Measurements from ENCODE around the gene NR2F2.

- TF ChIP-seq, protein P1, sequence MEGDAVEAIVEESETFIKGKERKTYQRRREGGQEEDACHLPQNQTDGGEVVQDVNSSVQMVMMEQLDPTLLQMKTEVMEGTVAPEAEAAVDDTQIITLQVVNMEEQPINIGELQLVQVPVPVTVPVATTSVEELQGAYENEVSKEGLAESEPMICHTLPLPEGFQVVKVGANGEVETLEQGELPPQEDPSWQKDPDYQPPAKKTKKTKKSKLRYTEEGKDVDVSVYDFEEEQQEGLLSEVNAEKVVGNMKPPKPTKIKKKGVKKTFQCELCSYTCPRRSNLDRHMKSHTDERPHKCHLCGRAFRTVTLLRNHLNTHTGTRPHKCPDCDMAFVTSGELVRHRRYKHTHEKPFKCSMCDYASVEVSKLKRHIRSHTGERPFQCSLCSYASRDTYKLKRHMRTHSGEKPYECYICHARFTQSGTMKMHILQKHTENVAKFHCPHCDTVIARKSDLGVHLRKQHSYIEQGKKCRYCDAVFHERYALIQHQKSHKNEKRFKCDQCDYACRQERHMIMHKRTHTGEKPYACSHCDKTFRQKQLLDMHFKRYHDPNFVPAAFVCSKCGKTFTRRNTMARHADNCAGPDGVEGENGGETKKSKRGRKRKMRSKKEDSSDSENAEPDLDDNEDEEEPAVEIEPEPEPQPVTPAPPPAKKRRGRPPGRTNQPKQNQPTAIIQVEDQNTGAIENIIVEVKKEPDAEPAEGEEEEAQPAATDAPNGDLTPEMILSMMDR (IDR thresholded peaks at IDR 0.05; ENCODE audit: borderline replicate concordance, extremely low read depth, low read length, poor library complexity, severe bottlenecking) = no peak
- no peak for TF ChIP-seq EZH2 (IDR thresholded peaks at IDR 0.05; ENCODE audit: borderline replicate concordance, low read depth, low read length, severe bottlenecking)
These were observed 39.5 kb downstream of the NR2F2 start for GRCh38 chr15:96369825-96370621.

Data from DND-41 (cell line).